ENCODE measurements around the gene SKAP1. TPM values are rescaled to one million over a fixed set of nuclear protein-coding genes. Genes with fewer than 3 reads are reported as not detected.

SKAP1 gene
- total RNA-seq, 4 donors from 2014 or later: not detected

- intact Hi-C loops (cut with DNase I; ENCODE audit: low total_unique reads) (no loop called here), in situ Hi-C loops (cut with MboI; ENCODE audit: low sequenced_read_pairs in 4 of 4) (no loop called here)
- no peaks in the 10 kb centered on the region for H3K9me3 ChIP-seq
- H3K4me1 ChIP-seq: no peaks in the 10 kb centered on the region
- H3K27ac ChIP-seq: no peak overlapping the region
- H3K4me3 ChIP-seq: no peak overlapping the region
- no peak for TF ChIP-seq CTCF (IDR thresholded peaks at IDR 0.05 in 4 of 5, conservative IDR thresholded peaks at IDR 0.05 in 1 of 5)
- no peak for TF ChIP-seq POLR2A (IDR thresholded peaks at IDR 0.05)
- ATAC-seq (no peak), DNase-seq (no peak)
- H3K36me3 ChIP-seq: no peaks in the 10 kb centered on the region
- H3K27me3 ChIP-seq: peaks cover 12 to 43% (median 15%) of the 10 kb centered on the region in 3 donors
Observed at GRCh38 chr17:48406936-48407567, 23.0 kb downstream of the SKAP1 start.

GRCh38 chr17:48394821-48395220 lies 35.2 kb downstream of the SKAP1 start:
- in situ Hi-C loops (cut with MboI; ENCODE audit: low sequenced_read_pairs in 4 of 4): no loop called here
- TF ChIP-seq CTCF (IDR thresholded peaks at IDR 0.05 in 4 of 5, conservative IDR thresholded peaks at IDR 0.05 in 1 of 5): no peak
- no peak for TF ChIP-seq POLR2A (IDR thresholded peaks at IDR 0.05)
- no peak overlapping the region for H3K27ac ChIP-seq
- H3K4me3 ChIP-seq: no peak overlapping the region
- no peaks in the 10 kb centered on the region for H3K36me3 ChIP-seq
- ATAC-seq (no peak), DNase-seq (no peak)
- H3K27me3 ChIP-seq: peaks cover 6 to 21% (median 17%) of the 10 kb centered on the region in 3 donors
- H3K4me1 ChIP-seq: no peaks in the 10 kb centered on the region
- H3K9me3 ChIP-seq: no peaks in the 10 kb centered on the region
- intact Hi-C loops (cut with DNase I; ENCODE audit: low total_unique reads): no loop called here

GRCh38 chr17:48393283-48393682 lies 36.7 kb downstream of the SKAP1 start:
- ATAC-seq (no peak), DNase-seq (no peak)
- Histone ChIP-seq H3K4me3 (no peak overlapping the region), H3K9me3 (no peaks in the 10 kb centered on the region), H3K27ac (no peak overlapping the region), H3K36me3 (no peaks in the 10 kb centered on the region), H3K27me3 (peaks cover 6 to 20% (median 18%) of the 10 kb centered on the region in 3 donors), H3K4me1 (no peaks in the 10 kb centered on the region)
- in situ Hi-C loops (cut with MboI; ENCODE audit: low sequenced_read_pairs in 4 of 4): no loop called here
- intact Hi-C loops (cut with DNase I; ENCODE audit: low total_unique reads): no loop called here
- no peak for TF ChIP-seq POLR2A (IDR thresholded peaks at IDR 0.05)
- TF ChIP-seq CTCF (IDR thresholded peaks at IDR 0.05 in 4 of 5, conservative IDR thresholded peaks at IDR 0.05 in 1 of 5): no peak

GRCh38 chr17:48392857-48393256 lies 37.2 kb downstream of the SKAP1 start:
- DNase-seq (no peak), ATAC-seq (no peak)
- in situ Hi-C loops (cut with MboI; ENCODE audit: low sequenced_read_pairs in 4 of 4) (no loop called here), intact Hi-C loops (cut with DNase I; ENCODE audit: low total_unique reads) (no loop called here)
- Histone ChIP-seq H3K27me3 (peaks cover 6 to 20% (median 18%) of the 10 kb centered on the region in 3 donors), H3K9me3 (no peaks in the 10 kb centered on the region), H3K4me1 (no peaks in the 10 kb centered on the region), H3K27ac (no peak overlapping the region), H3K36me3 (no peaks in the 10 kb centered on the region), H3K4me3 (no peak overlapping the region)
- TF ChIP-seq POLR2A (IDR thresholded peaks at IDR 0.05) (no peak), CTCF (IDR thresholded peaks at IDR 0.05 in 4 of 5, conservative IDR thresholded peaks at IDR 0.05 in 1 of 5) (no peak)

GRCh38 chr17:48391444-48391843 lies 38.6 kb downstream of the SKAP1 start:
- H3K4me3 ChIP-seq: no peak overlapping the region
- ATAC-seq (no peak), DNase-seq (no peak)
- in situ Hi-C loops (cut with MboI; ENCODE audit: low sequenced_read_pairs in 4 of 4) (no loop called here), intact Hi-C loops (cut with DNase I; ENCODE audit: low total_unique reads) (no loop called here)
- no peak overlapping the region for H3K27ac ChIP-seq
- no peaks in the 10 kb centered on the region for H3K36me3 ChIP-seq
- TF ChIP-seq POLR2A (IDR thresholded peaks at IDR 0.05): no peak
- no peak for TF ChIP-seq CTCF (IDR thresholded peaks at IDR 0.05 in 4 of 5, conservative IDR thresholded peaks at IDR 0.05 in 1 of 5)
- H3K27me3 ChIP-seq: peaks cover 6 to 21% (median 18%) of the 10 kb centered on the region in 3 donors
- H3K9me3 ChIP-seq: no peaks in the 10 kb centered on the region
- H3K4me1 ChIP-seq: no peaks in the 10 kb centered on the region

Data from gastrocnemius medialis (tissue), 4 donors.